Inflammatory macrophage treated with lipopolysaccharide for 4 hours (primary cell): Measurements from ENCODE around the gene RAB5IF.
"Not testable (repeated sequence)": the region's sequence is repeated elsewhere in the genome, so short reads cannot be mapped to it uniquely, and the experiment has no call there.

Source experiments
- DNase-seq: peaks from one replicate; pipeline ENCODE4 v3.0.0-alpha.2; 2020

RAB5IF gene

DNA sequence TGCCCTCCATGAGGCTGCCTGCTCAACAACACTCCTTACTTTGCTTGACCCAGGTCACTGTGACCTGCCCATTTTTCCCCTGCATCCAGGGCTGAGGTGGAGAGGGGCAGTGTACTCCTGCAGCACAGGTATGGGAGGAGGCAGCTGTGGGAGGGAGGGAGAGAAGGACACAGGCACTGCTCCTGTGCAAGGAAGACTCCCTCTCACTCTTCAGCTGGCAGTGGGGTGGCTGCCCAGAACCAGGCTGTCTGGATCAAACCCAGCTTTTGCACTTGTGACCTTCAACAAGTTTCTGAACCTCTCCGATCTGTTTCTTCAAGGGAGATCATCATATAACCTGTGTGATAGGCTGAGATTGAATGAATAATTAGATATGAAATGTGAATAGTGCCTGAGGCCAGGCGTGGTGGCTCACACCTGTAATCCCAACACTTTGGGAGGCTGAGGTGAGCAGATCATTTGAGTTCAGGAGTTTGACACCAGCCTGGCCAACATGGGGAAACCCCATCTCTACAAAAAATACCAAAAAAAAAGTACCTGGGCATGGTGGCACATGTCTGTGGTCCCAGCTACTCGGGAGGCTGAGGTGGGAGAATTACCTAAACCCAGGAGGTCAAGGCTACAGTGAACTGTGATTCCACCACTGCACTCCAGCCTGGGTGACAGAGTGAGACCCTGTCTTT is 18.1 kb upstream of the RAB5IF start:
- no peak for DNase-seq

DNA sequence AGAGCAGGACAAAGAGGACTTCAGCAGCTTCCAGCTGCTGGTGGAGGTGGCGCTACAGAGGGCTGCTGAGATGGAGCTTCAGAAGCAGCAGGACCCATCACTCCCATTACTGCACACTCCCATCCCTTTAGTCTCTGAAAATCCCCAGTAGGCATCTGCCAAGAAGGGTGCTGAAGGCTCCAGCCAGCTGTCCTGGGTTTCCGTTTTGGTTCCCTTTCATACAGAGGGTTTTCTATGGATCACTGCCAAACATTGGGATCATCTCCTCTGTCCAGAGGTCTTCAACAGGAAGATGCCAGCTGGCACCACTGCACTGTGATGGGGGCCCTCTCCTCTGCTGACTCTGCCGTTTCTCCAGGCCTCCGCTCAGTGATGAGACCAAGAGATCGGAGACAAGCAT is 14.3 kb upstream of the RAB5IF start:
- DNase-seq: no peak

DNA sequence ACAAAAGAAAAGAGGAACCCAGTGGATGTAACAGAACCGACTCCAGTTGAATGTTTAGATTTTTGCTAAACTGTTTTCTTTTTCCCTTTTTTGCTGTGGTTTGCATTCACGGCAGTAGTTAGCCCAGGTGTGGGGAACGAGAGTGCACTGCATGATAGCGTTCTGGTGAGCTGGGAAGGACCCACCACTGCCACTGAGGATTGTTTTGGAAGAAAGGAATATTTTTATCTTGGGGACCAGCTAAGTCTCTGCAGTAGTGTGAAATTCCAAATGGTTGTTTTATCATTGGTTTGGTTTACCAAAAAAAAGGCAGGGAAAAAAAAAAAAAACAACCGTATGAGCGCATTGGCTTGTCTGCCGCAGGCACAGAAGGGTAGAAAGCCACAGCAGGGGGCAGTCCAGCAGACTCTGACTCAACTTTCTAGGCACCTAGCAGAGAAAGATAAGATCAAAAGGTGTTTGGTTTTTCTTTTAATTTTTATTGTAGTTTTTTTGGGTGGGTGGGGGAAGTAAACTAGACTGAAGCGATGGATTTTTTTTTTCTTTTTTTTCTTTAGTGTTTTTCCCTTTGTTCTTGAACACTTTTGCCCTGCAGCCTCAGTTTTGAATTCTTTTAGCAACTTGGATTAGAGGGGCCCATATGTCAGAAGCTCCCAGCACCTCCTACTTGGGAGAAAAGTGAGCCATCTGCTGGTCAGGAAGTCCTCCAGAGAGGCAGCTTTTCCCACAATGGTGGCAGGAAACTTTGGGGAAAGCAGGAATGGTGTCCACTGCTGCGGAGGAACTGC is 13.5 kb upstream of the RAB5IF start:
- DNase-seq: peak; percentile 8

DNA sequence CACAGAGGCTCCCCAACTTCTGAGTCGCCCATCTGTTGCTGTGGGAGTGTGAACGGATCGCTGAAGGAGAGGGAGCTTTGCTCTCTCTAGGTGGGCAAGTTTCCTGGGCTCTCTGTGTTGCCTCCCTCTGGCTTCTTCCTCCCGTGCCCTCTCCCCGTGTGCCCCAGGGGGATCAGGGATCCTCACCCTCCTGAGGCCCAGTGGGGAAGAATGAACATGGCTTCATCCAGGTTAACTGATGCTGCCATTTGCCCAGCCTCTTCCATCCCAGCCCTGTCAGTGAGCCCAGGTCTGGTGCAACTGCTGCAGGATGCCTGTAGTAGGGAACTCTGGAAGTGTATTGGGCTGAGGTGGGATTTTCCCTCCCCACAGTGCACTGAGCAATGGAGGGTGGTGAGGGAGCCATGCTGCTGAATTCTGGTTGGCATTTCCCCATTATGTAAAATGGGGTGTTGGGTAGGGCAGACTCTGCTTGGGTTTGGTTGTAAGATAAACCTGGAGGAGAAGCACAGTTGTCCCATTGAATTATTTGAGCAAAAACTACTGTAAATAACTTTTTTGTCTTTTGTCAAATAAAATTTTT is 12.1 kb upstream of the RAB5IF start:
- DNase-seq: no peak

DNA sequence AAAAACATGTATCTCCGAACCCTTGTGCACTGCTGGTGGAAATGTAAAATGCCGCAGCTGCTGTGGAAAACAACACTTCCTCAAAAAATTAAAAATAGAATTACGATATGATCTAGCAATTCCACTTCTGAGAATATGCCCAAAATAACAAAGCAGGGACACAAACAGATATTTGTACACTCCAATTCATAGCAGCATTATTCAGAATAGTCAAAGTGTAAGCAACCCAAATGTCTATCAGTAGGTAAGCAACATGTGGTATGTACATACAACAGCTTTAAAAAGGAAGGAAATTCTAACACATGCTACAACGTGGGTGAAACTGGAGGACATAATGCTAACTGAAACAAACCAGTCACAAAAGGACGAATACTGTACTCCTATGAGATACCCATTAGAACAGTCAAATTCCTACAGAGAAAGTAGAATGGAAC is 5.7 kb upstream of the RAB5IF start:
- DNase-seq: peak; percentile 52

DNA sequence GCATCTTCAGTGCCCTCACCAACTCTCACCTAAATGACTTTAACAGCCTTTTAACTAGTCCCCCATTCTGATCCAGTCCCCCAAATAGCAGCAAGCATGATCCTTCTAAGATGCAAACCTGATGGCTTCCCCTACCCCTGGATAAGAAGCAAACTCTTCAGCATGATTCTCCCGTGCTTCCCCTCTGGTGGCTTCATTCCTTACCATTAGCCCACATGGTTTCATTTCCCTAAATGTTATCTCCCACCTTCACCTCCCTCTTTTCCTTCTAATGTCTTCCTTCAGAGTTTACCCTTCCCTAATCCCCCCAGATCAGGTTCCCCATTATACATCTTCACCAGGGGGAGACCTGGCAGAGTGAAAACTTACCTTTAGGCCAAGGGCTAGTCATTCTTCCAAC is 4.0 kb upstream of the RAB5IF start:
- DNase-seq: peak; percentile 57

DNA sequence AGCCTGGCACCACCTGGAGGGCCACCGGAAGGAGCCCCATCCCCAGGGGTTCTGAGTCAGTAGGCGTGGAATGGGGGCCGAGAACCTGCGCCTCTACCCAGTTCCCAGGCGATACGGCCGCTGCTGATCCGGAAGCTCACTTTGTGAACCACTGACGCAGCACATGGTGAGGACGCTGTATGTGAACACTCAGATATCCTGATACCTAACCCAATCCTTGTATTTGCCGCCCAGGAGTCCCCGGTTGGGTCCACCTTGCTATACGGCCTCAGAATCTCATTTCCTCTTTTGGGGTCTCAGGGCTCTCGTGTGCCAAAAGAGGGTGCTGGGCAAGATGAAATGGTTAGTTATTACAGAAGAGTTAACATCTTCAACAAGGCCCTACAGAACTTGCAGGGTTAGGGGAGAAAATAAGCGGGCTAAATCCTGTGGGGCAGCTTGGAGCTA is 604 bp upstream of the RAB5IF start:
- peak; percentile 45 for DNase-seq

DNA sequence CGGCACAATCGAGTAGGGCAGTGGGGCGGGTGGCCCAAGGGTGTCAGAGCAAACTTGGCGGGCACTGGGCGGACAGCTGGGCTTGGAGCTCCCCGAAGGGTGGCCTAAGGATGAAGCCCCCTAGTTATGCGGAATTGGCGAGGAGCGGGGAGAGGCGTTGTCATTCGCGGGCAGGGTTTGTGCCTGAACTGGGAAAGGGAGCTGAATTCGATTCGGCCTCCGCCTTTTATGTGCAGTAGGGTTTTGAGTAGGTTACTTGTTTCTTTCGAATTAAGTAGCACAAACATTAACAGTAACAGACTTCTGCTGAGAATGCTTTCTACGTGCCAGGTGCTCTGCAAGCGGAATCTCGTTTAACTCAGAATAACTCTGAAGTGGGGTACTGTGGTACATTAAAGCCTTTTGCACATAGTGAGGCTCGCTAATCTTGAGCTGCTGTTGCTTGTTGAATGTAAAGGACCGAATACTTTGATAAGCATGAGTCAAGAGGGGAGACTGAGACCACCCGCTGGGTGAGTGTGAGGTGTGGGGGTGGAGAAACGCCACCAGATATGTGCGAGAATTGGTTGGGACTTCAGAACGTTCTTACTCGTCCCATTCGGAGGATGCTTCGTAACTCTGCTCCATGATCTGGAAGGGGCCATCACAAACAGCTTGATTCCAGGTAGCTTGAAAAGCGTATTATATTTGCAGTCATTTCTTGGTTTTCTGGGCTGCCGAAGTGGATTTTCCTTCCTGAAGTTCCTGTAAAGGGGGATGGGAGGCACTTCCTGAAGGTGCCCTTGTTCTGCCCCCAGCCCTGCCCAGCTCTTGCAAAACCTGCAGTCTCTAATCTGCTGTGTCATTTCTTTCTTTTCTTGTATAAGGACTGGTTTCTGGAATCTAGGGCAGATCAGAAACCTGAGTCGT is 833 bp downstream of the RAB5IF start:
- peak; percentile 89 for DNase-seq

DNA sequence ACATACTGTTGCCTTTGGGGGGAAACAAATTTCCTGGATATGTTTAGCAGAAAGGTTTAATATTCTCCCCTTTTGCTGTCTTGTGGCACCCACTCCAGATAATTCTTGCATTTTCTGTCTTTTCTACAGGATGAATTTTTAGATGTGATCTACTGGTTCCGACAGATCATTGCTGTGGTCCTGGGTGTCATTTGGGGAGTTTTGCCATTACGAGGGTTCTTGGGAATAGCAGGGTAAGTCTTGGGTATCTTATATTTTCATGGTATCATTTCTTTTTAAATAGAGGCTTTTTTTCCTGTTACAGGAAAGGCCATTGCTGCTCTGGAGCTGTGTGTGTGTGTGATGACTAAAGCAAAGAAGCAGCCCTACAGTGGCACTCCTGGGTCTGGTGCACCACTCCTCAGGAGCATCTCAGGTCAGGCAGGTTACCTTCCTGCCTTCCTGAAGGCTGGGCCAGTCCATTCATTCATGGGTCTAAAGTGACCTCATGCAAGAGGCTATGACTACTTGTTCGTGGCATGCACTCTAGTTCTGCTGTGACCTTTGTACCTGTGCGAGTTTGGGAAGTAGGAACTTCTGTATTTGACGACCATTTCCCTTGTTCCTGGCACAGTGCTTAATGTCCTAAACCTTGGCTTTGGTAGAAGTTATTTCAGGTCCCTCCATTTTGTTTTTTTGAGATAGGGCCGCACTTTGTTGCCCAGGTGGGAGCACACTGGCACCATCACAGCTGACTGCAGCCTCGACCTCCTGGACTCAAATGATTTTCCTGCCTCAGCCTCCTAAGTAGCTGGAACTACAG is 2.2 kb downstream of the RAB5IF start:
- peak; percentile 28 for DNase-seq

DNA sequence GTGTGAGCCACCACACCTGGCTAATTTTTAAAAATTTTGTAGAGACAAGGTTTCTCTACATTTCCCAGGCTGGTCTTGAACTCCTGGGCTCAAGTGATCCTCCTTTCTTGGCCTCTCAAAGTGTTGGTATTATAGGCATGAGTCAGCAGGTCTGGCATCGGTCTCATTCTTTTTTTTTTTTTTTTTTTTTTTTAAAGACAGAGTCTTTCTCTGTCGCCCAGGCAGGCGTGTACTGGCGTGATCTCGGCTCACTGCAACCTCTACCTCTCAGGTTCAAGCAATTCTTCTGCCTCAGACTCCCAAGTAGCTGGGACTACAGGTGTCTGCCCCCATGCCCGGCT is 2.8 kb downstream of the RAB5IF start:
- DNase-seq: not testable (repeated sequence)

DNA sequence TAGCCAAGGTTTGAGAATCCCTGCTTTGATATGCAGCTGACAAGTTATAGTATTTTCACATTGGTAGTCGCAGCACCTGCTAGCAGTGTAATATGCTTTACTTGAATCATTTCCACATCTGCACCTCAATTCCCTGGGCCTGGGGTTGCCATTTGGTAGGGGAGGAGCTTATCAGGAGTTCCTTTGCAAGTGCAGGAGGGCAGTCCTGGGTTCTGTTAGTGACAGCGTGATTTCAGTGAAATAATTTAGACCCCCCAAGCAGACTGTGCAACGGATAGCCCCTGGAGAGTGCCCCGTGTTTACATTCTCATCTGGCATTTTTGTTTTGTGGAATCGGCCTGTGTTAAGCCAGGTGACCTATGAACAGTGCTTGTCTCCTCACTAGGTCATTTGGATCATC is 6.0 kb downstream of the RAB5IF start:
- no peak for DNase-seq

DNA sequence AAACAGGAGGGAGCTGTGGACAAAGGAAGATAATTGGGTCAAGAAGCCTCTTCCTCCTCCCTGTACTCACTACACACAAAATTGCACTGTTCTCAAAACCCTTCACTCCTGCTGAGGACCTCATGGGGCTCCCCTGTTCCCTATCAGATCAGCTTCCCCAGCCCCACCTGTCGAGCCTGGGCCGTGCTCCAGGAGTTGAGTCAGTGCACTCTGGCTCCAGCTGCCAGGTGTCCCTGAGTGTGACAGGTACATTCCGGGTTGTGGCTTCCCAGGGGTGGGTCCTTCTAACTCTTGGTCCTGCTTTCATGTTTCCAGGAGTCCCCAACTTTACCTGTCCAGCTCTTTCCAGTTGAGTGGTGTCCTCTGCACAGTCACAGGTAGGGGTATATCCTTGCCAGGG is 8.4 kb downstream of the RAB5IF start:
- no peak for DNase-seq

DNA sequence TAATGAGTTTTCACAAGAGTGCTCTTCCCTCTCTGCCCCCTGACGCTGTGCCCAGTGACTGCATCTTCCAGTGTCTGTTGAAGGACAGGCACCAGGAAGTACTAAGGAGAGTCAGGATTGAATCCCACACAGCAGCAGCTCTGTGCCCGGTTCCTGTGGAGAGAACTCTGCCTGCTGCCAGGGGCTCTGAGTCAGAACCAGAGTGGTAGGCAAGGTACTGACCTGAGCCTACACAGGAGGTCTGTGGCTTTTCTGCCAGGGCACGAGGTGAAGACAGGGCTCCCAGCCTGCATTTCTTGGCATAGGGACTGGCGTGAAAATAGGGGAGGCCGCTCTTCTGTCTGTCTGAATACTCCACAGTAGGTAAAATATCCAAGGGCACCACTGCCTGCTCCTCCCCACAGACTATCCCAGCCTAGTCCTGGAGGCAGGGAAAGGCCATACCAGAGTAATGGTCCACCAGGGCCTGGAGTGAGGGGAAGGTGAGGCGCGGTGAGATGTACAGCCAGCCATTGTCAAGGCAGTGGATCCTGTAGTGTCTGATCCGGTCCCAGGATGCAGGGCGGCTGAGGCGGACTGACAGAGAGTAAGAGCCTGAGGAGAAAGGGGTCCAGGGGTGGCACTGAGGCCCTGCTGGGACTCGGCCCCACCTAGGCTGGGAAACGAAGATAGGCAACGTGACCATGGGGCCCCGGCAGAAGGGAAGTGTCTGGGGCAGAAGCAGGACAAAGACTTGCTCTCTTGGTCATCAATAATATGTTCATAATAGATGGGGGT is 9.4 kb downstream of the RAB5IF start:
- no peak for DNase-seq

DNA sequence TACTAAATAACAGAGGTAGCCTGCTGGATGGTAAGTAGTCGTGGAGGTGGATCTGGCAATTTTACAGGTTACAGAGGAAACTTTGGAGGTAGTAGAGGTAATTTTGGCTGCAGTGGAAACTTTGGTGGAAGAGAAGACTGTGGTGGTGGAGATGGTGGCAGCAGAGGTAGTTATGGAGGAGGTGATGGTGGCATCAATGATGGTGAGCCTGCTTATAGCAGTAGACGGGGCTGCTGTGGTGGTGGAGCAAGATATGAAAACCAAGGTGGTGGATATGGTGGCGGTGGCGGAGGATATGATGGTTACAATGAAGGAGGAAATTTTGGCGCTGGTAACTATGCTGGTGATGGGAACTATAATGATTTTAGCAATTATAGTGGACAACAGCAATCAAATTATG is 15.3 kb downstream of the RAB5IF start:
- DNase-seq: no peak

DNA sequence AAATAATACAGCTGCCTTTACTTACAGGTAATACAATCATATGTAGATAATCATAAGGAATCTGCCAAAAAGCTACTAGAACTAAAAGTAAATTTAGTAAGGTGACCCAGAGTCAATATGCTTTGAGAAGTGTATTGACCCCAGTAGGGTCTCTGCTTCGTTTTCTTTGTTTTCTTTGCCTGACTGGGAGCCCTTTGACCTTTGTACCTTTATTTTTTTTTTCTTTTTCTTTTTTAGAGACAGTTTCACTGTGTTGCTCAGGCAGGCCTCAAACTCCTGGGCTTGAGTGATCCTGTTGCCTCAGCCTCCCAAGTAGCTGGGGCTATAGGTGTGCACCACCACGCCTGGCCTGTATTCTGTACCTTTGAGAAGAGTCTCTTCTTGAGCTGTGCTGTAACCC is 17.9 kb downstream of the RAB5IF start:
- no peak for DNase-seq

DNA sequence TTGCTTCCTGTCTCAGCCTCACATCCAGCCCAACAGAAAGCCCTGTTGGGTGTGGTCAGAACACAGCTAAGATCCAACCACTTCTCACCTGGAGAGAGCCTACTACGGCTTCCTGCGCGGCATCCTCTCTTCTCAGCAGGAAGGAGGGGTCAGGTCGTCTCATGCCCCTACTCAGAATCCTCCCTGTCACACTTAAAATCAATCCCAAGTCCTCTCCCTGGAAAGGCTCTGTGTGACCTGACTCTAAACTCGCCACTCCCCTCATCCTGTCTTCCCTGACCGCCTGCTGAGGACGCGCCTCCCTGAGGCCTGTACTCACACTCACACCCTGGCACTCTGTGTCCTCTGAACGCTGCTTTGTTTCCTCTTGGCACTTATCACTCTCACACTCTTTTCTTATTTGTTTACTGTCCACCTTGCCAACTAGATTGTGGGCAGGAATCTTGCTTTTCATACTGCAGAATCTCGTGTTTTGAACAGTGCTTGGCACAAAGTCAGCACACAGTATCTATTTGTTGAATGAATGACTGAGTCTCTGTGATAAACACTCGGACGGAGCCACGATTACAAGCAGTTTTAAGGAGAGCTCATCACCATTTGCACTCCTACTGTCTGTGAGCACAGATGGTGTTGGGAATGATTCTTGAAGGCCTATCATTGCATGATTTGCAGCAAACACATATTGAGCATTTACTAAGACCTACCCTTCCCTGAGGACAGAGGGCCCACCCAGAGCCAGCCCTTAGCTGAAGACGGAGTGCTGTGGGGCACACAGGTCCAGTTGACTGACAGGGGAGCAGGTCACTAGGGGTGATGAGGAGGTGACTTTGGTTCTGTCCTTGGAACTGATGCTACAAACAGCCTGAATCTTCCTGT is 18.7 kb downstream of the RAB5IF start:
- DNase-seq: no peak

DNA sequence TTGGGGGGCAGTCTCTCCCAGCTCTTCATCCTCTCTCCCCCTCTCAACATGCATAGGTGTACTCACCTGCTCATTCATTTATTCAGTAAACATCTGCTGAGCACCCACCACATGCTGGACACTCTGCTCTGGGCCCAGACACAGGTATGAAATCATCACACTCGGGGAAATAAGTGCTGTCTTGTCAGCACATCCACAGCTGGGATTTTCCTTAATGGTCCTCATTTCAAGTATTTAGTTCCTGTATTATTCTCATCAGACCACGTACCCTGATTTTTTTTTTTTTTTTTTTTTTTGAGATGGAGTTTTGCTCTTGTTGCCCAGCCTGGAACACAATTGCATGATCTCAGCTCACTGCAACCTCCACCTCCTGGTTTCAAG is 19.4 kb downstream of the RAB5IF start:
- DNase-seq: no peak

DNA sequence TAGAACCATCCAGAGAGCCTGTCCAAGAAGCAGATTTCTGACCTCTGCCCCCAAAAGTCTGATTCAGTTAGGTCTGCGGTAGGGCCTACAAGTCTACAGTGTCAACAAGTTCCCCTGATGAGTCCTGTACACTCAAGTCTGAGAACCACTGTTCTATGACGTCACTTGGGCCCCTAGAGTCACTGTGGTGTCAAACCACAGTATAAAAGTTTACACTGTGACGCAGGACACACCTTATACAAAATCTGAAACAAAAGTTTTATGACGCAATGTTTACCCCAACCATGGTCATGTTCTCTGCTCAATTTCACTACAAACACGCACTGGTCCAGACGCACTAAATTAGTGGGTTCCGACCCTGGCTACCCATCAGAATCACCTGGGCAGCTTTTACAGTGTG is 22.5 kb downstream of the RAB5IF start:
- no peak for DNase-seq

DNA sequence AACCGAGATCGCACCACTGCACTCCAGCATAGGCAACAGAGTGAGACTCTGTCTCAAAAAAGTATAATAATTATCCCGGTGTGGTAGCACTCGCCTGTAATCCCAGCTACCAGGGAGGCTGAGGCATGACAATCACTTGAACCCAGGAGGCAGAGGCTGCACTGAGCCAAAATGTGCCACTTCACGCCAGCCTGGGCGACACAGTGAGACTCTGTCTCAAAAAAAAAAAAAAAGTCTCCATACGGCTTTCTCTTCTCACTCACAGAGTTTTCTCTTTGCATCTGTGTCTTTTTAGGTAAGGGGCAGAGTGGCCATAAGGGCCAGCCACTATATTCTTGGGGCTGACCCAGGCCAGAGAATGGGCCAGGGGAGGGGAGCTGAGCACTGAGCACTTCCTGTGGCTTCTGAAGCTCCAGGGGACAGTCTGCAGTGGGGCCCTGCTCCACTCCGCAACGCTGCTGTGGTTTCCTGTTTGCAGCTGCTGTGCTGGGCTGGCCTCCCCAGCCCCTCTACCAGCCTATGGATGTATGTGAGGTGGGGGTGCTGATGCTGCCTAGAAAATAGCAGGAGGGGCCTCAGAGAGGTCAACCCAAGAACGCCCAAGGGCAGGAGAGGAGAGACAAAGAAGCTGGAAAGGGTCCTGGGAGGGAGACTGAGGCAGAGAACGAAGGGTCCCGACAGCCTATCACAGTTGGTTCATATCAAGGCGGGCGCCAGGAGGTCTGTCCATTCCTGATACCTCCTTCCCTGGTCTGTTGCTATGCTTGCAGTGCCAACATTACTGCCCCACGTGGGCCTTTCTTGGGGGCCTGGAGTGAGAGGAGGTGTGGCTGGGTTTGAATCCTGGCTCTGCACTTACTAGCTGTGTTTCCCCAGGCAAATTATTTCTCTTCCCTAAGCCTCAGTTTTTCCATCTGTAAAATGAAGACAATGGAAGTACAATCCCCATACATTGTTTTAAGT is 24.4 kb downstream of the RAB5IF start:
- DNase-seq: no peak
